ELF-1 (cell line): ENCODE data around the gene SRXN1.

Experiments used
- DNase-seq: peaks from one replicate; pipeline ENCODE4 v3.0.0-alpha.2; 2016; ENCODE audit warnings: low read depth, low spot score

The SRXN1 gene

GRCh38 chr20:635893-636338, 17.1 kb downstream of the SRXN1 start:
- DNase-seq = no peak

DNA sequence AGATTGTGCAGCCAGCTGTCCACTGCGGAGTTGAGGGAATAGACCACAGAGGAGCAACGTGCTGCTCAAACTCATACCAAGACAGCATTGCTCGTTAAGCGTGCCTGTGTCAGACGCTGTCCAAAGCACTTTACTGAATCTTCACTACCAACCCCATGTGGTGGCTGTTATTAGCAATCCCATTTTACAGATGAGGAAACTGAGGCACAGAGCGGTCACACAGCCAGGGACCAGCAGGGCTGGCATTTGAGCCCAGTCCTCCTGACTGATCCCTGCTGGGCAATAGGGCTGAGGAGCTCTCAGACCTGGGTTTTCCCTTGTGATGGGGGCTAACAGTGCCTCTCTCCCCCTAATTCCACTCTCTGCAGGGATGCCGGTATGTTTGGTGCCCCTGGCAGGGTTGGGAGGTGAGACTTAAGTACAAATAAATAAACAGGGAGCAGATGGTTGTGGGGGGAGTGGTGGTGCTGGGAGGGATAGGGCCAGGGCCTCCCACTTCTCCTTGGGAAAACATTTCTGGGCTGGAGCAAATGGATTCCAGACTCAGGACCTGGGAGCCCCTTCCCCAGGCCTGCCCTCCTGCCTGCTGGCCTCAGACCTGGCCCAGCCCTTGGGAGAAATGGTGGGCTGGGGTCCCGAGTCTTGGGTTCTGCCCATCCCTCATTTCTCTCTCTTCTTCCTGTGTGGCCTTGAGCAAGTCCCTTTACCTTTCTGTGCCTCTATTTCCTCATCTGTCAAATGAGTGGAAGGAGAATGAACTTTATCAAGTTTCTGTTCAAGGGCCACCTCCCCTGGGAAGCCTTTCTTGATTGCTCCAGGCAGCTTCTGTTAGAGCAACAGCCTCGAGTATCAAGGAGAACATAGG, 17.7 kb downstream of the SRXN1 start:
- no peak for DNase-seq

DNA sequence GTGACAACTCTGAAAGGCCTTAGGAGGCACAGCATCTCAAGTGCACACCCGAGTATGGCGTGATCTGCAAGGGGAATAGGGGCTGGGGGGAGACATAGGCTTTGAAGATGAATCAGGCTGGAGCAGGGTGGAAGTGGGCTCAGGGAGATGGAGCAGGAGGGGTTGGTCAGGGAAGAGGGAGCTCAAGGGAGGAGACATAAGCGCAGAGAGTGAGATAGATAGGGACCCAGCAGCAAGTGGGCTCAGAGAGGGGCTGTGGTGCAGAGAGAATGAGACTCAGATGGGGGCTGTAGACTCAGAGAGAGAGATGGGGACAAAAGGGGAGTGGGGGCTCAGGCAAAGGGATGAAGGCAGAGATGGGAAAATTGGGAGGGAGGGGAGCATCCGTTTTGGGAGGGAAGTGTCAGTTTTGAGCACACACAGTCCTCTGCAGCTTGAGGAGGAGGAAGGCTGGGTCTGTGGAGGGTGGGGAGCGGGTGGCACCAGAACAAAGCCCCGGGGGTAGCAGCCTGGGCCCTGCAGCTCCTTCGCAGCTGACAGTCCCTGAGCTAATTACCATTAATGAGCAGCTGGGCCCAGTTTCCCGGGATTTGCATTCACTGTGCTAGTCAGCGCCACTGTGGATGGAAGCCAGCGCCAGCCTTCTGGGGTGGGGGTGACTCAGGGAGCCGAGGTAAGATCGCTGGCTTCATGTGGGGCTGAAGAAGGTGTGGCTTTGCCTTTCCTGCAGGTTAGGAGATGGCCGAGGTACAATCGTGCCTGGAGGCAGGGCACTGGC, 18.7 kb downstream of the SRXN1 start:
- DNase-seq = no peak

- DNase-seq = no peak
These were observed 21.9 kb downstream of the SRXN1 start for GRCh38 chr20:631101-631500.

DNA sequence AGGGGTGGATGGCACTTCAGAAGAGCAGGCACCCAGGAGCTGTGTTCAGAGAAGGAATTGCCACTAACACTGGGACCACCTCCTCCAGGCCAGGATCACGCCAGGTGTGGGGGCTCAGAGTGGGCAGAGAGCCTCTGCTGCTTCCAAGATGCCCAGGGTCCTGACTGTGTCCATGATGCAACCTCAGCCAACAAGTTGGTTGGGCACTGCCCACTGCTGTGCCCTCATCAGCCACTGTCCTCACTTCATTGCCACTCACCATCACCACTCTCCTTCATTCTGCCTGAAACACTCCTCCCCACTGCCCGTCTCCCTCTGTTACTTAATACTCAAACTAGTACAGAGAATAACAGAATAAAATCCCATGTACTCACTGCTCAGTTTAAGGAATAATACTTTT, 26.4 kb downstream of the SRXN1 start:
- DNase-seq = no peak

- no peak for DNase-seq
These were observed 27.6 kb downstream of the SRXN1 start for GRCh38 chr20:625360-625932.

GRCh38 chr20:623704-624103, 29.3 kb downstream of the SRXN1 start:
- no peak for DNase-seq

GRCh38 chr20:623021-623420, 30.0 kb downstream of the SRXN1 start:
- DNase-seq = no peak

DNA sequence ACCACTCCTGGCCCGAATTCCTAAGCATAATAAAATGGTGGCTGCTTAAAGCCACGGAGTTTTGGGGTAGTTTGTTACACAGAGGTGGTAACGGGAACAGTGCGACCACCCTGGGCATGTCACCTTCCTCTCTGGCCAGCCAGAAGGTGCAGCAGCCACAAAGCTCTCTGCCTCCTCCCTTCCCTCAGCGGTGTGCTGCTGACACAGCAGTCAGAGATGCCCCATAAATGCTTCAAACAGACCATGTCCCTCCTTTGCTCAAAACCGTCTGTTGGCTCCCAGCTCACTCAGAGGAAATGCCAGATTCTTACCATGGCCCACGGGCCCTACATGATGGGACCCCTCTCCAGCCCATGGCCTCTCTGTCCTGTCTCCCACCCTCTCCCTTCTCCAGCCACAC, 30.8 kb downstream of the SRXN1 start:
- no peak for DNase-seq

GRCh38 chr20:621125-621756, 31.8 kb downstream of the SRXN1 start:
- peak; percentile 63 for DNase-seq

GRCh38 chr20:620246-620645, 32.8 kb downstream of the SRXN1 start:
- DNase-seq = no peak

DNA sequence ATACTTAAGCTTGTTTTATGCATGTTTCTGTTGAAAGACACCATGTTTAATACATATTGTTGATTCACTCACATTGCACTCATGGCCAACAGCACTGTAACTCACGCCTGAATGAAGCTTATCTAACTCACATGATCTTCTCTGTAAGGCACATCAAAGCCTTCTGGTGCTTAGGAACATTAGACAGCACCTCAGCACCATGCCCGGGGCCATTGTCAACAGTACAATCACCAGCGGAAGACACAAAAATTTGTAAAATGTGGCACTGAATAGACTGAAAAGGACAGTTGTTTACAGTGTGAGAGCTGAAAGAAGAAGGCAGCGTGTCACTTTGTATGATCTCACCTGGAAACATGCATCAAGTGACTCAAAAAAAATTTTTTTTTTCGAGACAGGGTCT, 34.0 kb downstream of the SRXN1 start:
- DNase-seq = peak; percentile 85

DNA sequence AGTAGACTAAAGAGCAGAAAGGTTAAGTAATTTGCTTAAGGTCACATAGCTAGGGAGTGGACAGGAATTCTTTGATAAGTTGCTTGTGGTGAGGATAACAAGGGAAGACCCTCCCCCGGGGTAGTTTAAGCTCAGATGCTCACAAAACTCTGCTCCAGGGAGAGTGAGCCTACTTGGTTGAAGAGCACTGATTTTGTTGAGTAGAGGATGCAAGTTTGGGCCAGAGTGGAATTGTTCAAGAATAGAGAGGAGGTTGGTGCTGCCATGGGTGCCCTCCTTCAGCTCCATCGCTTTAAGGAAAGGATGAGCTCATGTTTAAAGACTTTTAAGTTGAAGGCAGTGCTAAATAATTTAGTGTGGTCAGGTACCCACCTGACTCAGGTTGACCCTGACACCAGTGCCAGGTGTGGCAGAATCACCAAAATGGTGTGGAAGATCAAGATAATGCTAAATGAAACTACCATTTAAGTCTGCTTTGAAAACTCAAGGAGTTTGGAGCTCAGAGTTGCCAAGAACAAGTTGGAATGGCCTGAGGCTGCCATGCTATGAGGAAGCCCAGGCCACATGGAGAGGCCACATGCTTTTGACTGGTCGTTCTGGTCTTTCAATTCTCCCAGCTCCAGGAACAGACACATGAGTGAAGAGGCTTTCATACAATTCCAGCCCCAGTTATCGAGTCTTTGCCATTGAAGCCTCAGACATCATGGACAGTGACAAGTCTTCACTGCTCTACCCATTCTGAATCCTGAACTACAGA, 34.9 kb downstream of the SRXN1 start:
- peak; percentile 63 for DNase-seq

DNA sequence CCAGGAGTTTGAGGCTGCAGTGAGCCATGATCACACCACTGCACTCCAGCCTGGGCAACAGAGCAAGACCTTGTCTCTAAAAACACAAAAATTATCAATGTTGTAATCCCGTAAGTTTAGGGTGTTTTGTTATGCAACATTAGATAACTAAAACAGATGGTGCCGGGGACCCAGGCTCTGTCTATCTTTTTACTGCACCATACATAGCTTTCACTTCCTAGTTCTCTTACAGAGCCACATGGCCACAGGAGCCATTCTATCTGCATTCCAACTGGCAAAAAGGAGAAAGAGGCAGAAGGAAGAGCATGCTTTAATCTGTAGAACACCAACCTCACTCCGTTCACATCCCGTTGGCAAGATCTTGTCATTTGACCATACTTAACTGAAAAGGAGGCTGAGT, 37.5 kb downstream of the SRXN1 start:
- DNase-seq = no peak

DNA sequence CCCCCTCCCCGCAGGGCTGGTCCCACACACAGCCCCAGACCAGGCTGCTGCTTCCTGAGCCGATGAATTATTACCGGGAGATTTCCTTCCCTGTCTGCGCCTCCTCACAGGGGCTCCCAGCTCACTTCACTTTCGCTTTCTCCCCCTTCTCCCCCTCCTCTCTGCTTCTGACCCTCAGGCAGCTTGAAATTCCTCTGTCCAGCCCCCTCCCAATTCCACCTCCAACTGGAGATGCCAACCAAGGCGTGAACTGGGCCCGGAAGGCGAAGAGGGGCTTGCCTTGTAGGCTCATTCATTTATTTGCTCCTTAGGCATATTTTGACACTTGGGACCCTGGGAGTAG, 41.2 kb downstream of the SRXN1 start:
- peak; percentile 86 for DNase-seq

DNA sequence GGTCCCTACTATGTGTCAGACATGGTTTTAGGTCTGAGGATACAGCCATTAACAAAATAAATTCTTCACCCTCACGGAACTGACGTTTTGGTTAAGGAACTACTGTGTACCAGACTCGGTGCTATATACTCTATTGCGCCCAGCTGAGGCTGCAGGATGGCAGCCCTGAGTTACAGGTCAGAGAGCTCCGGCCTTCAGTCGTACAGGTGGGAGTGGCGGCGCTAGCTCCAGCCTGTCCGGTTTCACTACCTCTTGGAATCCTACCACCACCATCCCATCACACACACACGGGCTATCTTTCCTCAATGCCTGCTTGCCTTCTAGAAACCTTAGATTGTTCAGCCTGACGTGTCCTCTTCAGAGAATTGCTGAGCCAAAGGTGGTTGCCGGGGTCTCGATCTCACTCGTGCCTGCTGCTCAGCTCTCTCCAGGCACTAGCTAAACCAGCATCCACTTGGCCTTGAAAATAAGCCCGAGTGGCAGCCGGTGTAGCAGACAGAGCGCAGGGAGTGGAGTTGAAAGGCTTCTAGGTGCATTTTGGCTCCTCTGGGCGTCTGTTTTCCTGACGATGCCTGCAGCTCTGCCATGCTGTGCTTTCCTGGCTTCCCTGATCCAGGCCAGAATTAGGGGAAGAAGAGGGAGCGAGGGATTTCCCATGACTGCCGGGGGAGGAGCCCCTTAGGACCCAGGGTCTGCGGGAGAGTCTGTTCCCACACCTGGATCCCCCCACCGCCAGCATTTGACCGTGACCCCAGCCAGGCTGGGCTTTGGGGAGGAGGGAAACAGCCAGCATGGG, 41.8 kb downstream of the SRXN1 start:
- peak; percentile 61 for DNase-seq

DNA sequence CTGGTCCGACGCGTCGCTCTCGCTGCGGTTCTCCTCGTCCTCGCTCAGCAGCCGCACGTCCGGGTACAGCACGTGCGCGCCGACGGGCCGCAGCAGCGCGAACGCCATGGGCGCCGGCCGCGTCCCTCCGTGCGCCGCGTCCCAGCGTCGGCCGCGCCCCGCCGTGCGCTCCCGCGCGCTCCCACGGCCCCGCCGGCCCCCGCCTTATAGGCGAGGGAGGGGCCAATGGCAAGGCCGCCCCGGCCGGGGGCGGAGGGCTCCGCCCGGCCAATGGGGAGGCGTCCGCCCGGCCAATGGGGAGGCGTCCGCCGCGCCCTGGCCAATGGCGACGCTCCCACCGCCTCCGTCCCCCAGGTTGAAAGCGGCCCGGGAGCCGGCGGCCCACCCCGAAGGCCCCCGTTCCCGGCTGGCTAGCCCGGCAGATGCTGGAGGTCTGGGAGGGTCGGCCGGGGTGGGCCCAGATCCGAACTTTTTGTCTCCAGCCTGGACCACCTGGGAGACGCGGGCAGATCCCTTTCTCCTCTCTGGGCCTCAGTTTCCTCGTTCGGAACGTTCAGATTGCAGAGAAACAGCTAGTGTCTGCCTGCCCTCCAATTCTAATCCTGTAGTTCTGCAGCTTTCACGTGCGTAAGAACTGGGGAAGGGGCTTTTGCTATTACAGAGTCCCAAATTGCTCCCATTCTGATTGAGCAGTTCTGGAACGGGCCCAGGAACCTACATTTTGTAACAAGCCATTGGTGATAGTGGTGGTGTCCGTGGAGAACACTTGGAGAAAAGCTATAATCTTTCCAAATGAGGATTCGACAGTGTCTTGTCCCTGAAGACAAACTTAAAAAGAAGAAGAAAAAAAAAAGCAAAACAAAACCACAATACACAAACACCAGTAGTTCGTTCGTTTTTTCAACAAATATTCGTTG, 42.6 kb downstream of the SRXN1 start, which contains the start of gene TCF15:
Gene TCF15 (minus strand): TSS at position 180 of the 917 bp plus-strand sequence. CDS start 72 bp downstream, at position 108.
- DNase-seq = peak; percentile 74

GRCh38 chr20:609371-609964, 43.5 kb downstream of the SRXN1 start:
- DNase-seq = no peak

GRCh38 chr20:608970-609369, 44.0 kb downstream of the SRXN1 start:
- no peak for DNase-seq
